Stomach (tissue), 4 donors: ENCODE results near the gene VPS4B.

Experiments used
- CTCF ChIP-seq, 7 experiments: fragments of 450-650 bp in 4 of 7; fragments of 200-600 bp in 3 of 7; sonication (generic) in 3 of 7; IDR thresholded peaks; one replicate each; pipeline ENCODE4 v1.5.1; 2016 to 2019; ENCODE audit warnings: antibody characterized with exemption in 7 of 7, control low read depth in 2 of 7, mild to moderate bottlenecking in 1 of 7
- POLR2A ChIP-seq, 4 donors: fragments of 450-650 bp; IDR thresholded peaks; one replicate each; pipeline ENCODE4 v1.6.1; 2016; ENCODE audit warnings: antibody characterized with exemption in 4 of 4, control low read depth in 2 of 4, mild to moderate bottlenecking in 1 of 4, moderate library complexity in 1 of 4
- POLR2AphosphoS5 ChIP-seq, 3 donors: sonication (generic); formaldehyde crosslinking; IDR thresholded peaks; one replicate each; pipeline ENCODE4 v1.6.1; 2016; ENCODE audit warnings: antibody characterized with exemption in 3 of 3

- no peak for TF ChIP-seq CTCF (IDR thresholded peaks at IDR 0.05)
- TF ChIP-seq POLR2AphosphoS5 (IDR thresholded peaks at IDR 0.05) = no peak
- no peak for TF ChIP-seq POLR2A (IDR thresholded peaks at IDR 0.05)
Measured at GRCh38 chr18:63444580-63444979, 22.3 kb upstream of the VPS4B start.
